Muscle layer of colon (tissue), 2 donors: ENCODE measurements around the gene NOTCH1.
A peak's percentile ranks its signal among the peaks of the same experiment; 100 is the strongest.

Experiments used
- H3K27ac ChIP-seq: one replicate; pipeline ENCODE4 v1.7.0; 2013; ENCODE audit warnings: low read depth, mild to moderate bottlenecking, low read length, moderate library complexity
- H3K27me3 ChIP-seq, 2 donors: one replicate each; pipeline ENCODE4 v1.7.0; 2013; ENCODE audit warnings: low read length in 2 of 2, mild to moderate bottlenecking in 2 of 2; ENCODE audit not compliant: insufficient read depth in 2 of 2, control insufficient read depth in 1 of 2
- H3K36me3 ChIP-seq: one replicate; pipeline ENCODE4 v1.7.0; 2013; ENCODE audit warnings: mild to moderate bottlenecking, low read length; ENCODE audit not compliant: insufficient read depth
- H3K4me1 ChIP-seq: one replicate; pipeline ENCODE4 v1.7.0; 2013; ENCODE audit warnings: mild to moderate bottlenecking, low read length; ENCODE audit not compliant: insufficient read depth
- H3K4me3 ChIP-seq, 2 donors: one replicate each; pipeline ENCODE4 v1.7.0; 2013; ENCODE audit warnings: low read length in 2 of 2, low read depth in 1 of 2, mild to moderate bottlenecking in 1 of 2, moderate library complexity in 1 of 2
- H3K9ac ChIP-seq: one replicate; pipeline ENCODE4 v1.7.0; 2013; ENCODE audit warnings: low read length
- H3K9me3 ChIP-seq: one replicate; pipeline ENCODE4 v1.7.0; 2013; ENCODE audit warnings: mild to moderate bottlenecking, low read length
- donor health status: abdominal sarcoma.
- donor health status: Adenocarcinoma of cecum.

Gene NOTCH1

GRCh38 chr9:136549010-136549980, 3.4 kb upstream of the NOTCH1 start:
- peak overlapping the region; percentile 73 for H3K9ac ChIP-seq
- peak overlapping the region; percentile 98 for H3K27ac ChIP-seq
- H3K9me3 ChIP-seq = no peaks in the 10 kb centered on the region
- H3K4me1 ChIP-seq = peaks cover 73% of the 10 kb centered on the region
- no peaks in the 10 kb centered on the region for H3K36me3 ChIP-seq
- H3K4me3 ChIP-seq = peak overlapping the region; percentile 15 to 58
- H3K27me3 ChIP-seq = no peaks in the 10 kb centered on the region

GRCh38 chr9:136547508-136548215, 1.8 kb upstream of the NOTCH1 start:
- Histone ChIP-seq H3K9me3 (no peaks in the 10 kb centered on the region), H3K9ac (peak overlapping the region; percentile 73), H3K36me3 (peaks cover 12% of the 10 kb centered on the region), H3K4me1 (peaks cover 73% of the 10 kb centered on the region), H3K27ac (peak overlapping the region; percentile 98), H3K27me3 (no peaks in the 10 kb centered on the region), H3K4me3 (peak overlapping the region; percentile 50 to 58)

GRCh38 chr9:136546697-136547501, 1.1 kb upstream of the NOTCH1 start:
- H3K4me3 ChIP-seq = peak overlapping the region; percentile 52 to 65
- peak overlapping the region; percentile 98 for H3K27ac ChIP-seq
- H3K36me3 ChIP-seq = peaks cover 12% of the 10 kb centered on the region
- no peaks in the 10 kb centered on the region for H3K9me3 ChIP-seq
- no peaks in the 10 kb centered on the region for H3K27me3 ChIP-seq
- H3K4me1 ChIP-seq = peaks cover 70% of the 10 kb centered on the region
- H3K9ac ChIP-seq = no peak overlapping the region

GRCh38 chr9:136545692-136545964, 220 bp downstream of the NOTCH1 start:
- peak overlapping the region; percentile 90 for H3K27ac ChIP-seq
- peaks cover 20% of the 10 kb centered on the region for H3K36me3 ChIP-seq
- peak overlapping the region; percentile 88 to 91 for H3K4me3 ChIP-seq
- no peaks in the 10 kb centered on the region for H3K9me3 ChIP-seq
- no peaks in the 10 kb centered on the region for H3K27me3 ChIP-seq
- H3K4me1 ChIP-seq = peaks cover 70% of the 10 kb centered on the region
- no peak overlapping the region for H3K9ac ChIP-seq

GRCh38 chr9:136544964-136545691, 720 bp downstream of the NOTCH1 start:
- Histone ChIP-seq H3K4me1 (peaks cover 70% of the 10 kb centered on the region), H3K27me3 (no peaks in the 10 kb centered on the region), H3K9me3 (no peaks in the 10 kb centered on the region), H3K9ac (peak overlapping the region; percentile 76), H3K4me3 (peak overlapping the region; percentile 88 to 91), H3K36me3 (peaks cover 20% of the 10 kb centered on the region), H3K27ac (peak overlapping the region; percentile 90)

- Histone ChIP-seq H3K4me1 (peaks cover 67% of the 10 kb centered on the region), H3K4me3 (peak overlapping the region; percentile 88 to 91), H3K27me3 (no peaks in the 10 kb centered on the region), H3K27ac (peak overlapping the region; percentile 90), H3K9me3 (no peaks in the 10 kb centered on the region), H3K36me3 (peaks cover 20% of the 10 kb centered on the region), H3K9ac (peak overlapping the region; percentile 76)
Measured at GRCh38 chr9:136544548-136544963, 1.3 kb downstream of the NOTCH1 start.

GRCh38 chr9:136543830-136544547, 1.9 kb downstream of the NOTCH1 start:
- peaks cover 20% of the 10 kb centered on the region for H3K36me3 ChIP-seq
- peaks cover 61% of the 10 kb centered on the region for H3K4me1 ChIP-seq
- H3K9me3 ChIP-seq = no peaks in the 10 kb centered on the region
- H3K27ac ChIP-seq = peak overlapping the region; percentile 90
- H3K4me3 ChIP-seq = peak overlapping the region; percentile 88 to 91
- peak overlapping the region; percentile 76 for H3K9ac ChIP-seq
- H3K27me3 ChIP-seq = no peaks in the 10 kb centered on the region

GRCh38 chr9:136543280-136543679, 2.6 kb downstream of the NOTCH1 start:
- H3K36me3 ChIP-seq = peaks cover 20% of the 10 kb centered on the region
- H3K9ac ChIP-seq = peak overlapping the region; percentile 39
- peak overlapping the region in 1 of 2 donors; percentile 18 for H3K4me3 ChIP-seq
- no peak overlapping the region for H3K27ac ChIP-seq
- no peaks in the 10 kb centered on the region for H3K27me3 ChIP-seq
- peaks cover 63% of the 10 kb centered on the region for H3K4me1 ChIP-seq
- no peaks in the 10 kb centered on the region for H3K9me3 ChIP-seq

- Histone ChIP-seq H3K4me3 (no peak overlapping the region), H3K36me3 (peaks cover 21% of the 10 kb centered on the region), H3K4me1 (peaks cover 57% of the 10 kb centered on the region), H3K9ac (no peak overlapping the region), H3K27ac (peak overlapping the region; percentile 56), H3K9me3 (no peaks in the 10 kb centered on the region), H3K27me3 (no peaks in the 10 kb centered on the region)
Measured at GRCh38 chr9:136542241-136543040, 3.4 kb downstream of the NOTCH1 start.

GRCh38 chr9:136541709-136542108, 4.1 kb downstream of the NOTCH1 start:
- H3K9ac ChIP-seq = no peak overlapping the region
- H3K9me3 ChIP-seq = no peaks in the 10 kb centered on the region
- H3K27me3 ChIP-seq = no peaks in the 10 kb centered on the region
- peaks cover 55% of the 10 kb centered on the region for H3K4me1 ChIP-seq
- no peak overlapping the region for H3K4me3 ChIP-seq
- peak overlapping the region; percentile 56 for H3K27ac ChIP-seq
- H3K36me3 ChIP-seq = peaks cover 27% of the 10 kb centered on the region
